A673 (cell line): ENCODE measurements around the gene TRIP10. TPM values are rescaled to one million over a fixed set of nuclear protein-coding genes. Genes with fewer than 3 reads are reported as not detected.

Experiments
- BruUV-seq: library from RNA; stranded (reverse); fragments of 400-500 nt; replicated peaks from 2 replicates; lab custom pipeline; 2021; lab: Mats Ljungman, UMichigan
- CTCF ChIA-PET: fragments of 300-600 bp; sonication (Branson Sonifier 250); formaldehyde crosslinking; loops from one replicate; lab custom pipeline; 2022; ENCODE audit warnings: antibody characterized with exemption; lab: Charles Lee
- POLR2A ChIA-PET: fragments of 300-600 bp; sonication (Branson Sonifier 250); formaldehyde crosslinking; loops from one replicate; lab custom pipeline; 2022; ENCODE audit warnings: antibody characterized with exemption; ENCODE audit not compliant: low non-redundant PET; lab: Charles Lee
- DNase-seq: peaks from one replicate; pipeline ENCODE4 v3.0.0-alpha.2; 2015; ENCODE audit warnings: low spot score
- H3K27ac ChIP-seq: fragments of 200-600 bp; sonication (generic); 2 replicates; pipeline ENCODE4 v1.5.1; 2016; ENCODE audit warnings: mixed run types, low read depth, mild to moderate bottlenecking, mixed read lengths, antibody characterized with exemption, low read length; ENCODE audit not compliant: poor library complexity, severe bottlenecking
- H3K27me3 ChIP-seq: fragments of 200-600 bp; sonication (generic); replicated peaks from 2 replicates; pipeline ENCODE4 v1.6.1; 2017; ENCODE audit warnings: mixed run types, low read depth, mild to moderate bottlenecking, mixed read lengths, antibody characterized with exemption, low read length; ENCODE audit not compliant: insufficient read depth, poor library complexity
- H3K36me3 ChIP-seq: fragments of 200-600 bp; sonication (generic); 2 replicates; pipeline ENCODE4 v1.6.1; 2016; ENCODE audit warnings: mixed run types, mild to moderate bottlenecking, mixed read lengths, antibody characterized with exemption, low read length; ENCODE audit not compliant: insufficient read depth, poor library complexity, severe bottlenecking
- H3K4me1 ChIP-seq: fragments of 200-600 bp; sonication (generic); 2 replicates; pipeline ENCODE4 v1.6.1; 2017; ENCODE audit warnings: mixed run types, mild to moderate bottlenecking, mixed read lengths, antibody characterized with exemption, low read length; ENCODE audit not compliant: insufficient read depth, poor library complexity, severe bottlenecking
- H3K4me3 ChIP-seq: fragments of 200-600 bp; sonication (generic); 2 replicates; pipeline ENCODE4 v1.5.1; 2016; ENCODE audit warnings: low read depth, mixed run types, mild to moderate bottlenecking, mixed read lengths, low read length; ENCODE audit not compliant: poor library complexity, severe bottlenecking
- H3K9me3 ChIP-seq: fragments of 200-600 bp; sonication (generic); 2 replicates; pipeline ENCODE4 v1.6.1; 2016; ENCODE audit warnings: mixed run types, low read depth, mild to moderate bottlenecking, mixed read lengths, antibody characterized with exemption, low read length; ENCODE audit not compliant: poor library complexity, severe bottlenecking
- CTCF ChIP-seq: fragments of 300-800, 200-600 bp; sonication (generic); conservative IDR thresholded peaks from 2 replicates; pipeline ENCODE4 v1.5.1; 2017; ENCODE audit warnings: low read depth, mild to moderate bottlenecking, antibody characterized with exemption, low read length, moderate library complexity, mixed read lengths
- EZH2 ChIP-seq: fragments of 200-600 bp; sonication (generic); IDR thresholded peaks from 2 replicates; pipeline ENCODE4 v1.6.1; 2017; ENCODE audit warnings: borderline replicate concordance, low read depth, mild to moderate bottlenecking, mixed read lengths, antibody characterized with exemption, low read length; ENCODE audit not compliant: poor library complexity, severe bottlenecking
- intact Hi-C: fragments of 100-400 bp; cut with micrococcal nuclease; formaldehyde crosslinking; loops from one replicate; pipeline ENCODE4 v1.10.0; 2022; ENCODE audit not compliant: unreplicated experiment
- total RNA-seq: library from RNA; stranded (reverse); gene quantifications from 2 replicates; pipeline ENCODE4 v1.2.3, GENCODE V29; 2021

TRIP10 gene
- total RNA-seq, 1 experiment from 2014 or later, result 70.2 TPM

- no peak for DNase-seq
- Histone ChIP-seq H3K27ac (no peak overlapping the region), H3K9me3 (no peaks in the 10 kb centered on the region), H3K4me1 (no peaks in the 10 kb centered on the region), H3K27me3 (peaks cover 4% of the 10 kb centered on the region), H3K36me3 (no peaks in the 10 kb centered on the region), H3K4me3 (no peak overlapping the region)
- intact Hi-C loops, result no loop called here
- no peak for TF ChIP-seq EZH2
- TF ChIP-seq CTCF, result no peak
- ChIA-PET CTCF (no interaction called here), POLR2A (no interaction called here)
- no TSS peak for BruUV-seq
Observed at GRCh38 chr19:6714749-6715555, 24.5 kb upstream of the TRIP10 start.

- no peak overlapping the region for H3K4me3 ChIP-seq
- ChIA-PET POLR2A (no interaction called here), CTCF (interaction anchor here (0.8 kb wide), 1 partner anchor 21 kb away, joined by 3 read pairs; no protein-coding TSS in a partner anchor)
- H3K4me1 ChIP-seq, result no peaks in the 10 kb centered on the region
- BruUV-seq, result no TSS peak
- intact Hi-C loops, result no loop called here
- TF ChIP-seq CTCF (no peak), EZH2 (no peak)
- DNase-seq, result no peak
- no peaks in the 10 kb centered on the region for H3K9me3 ChIP-seq
- no peak overlapping the region for H3K27ac ChIP-seq
- H3K36me3 ChIP-seq, result no peaks in the 10 kb centered on the region
- H3K27me3 ChIP-seq, result no peaks in the 10 kb centered on the region
Observed at GRCh38 chr19:6716610-6716970, 22.9 kb upstream of the TRIP10 start.

GRCh38 chr19:6717036-6717435, 22.4 kb upstream of the TRIP10 start:
- H3K27ac ChIP-seq, result no peak overlapping the region
- BruUV-seq, result no TSS peak
- no peak overlapping the region for H3K4me3 ChIP-seq
- H3K27me3 ChIP-seq, result no peaks in the 10 kb centered on the region
- intact Hi-C loops, result no loop called here
- H3K36me3 ChIP-seq, result no peaks in the 10 kb centered on the region
- H3K9me3 ChIP-seq, result no peaks in the 10 kb centered on the region
- POLR2A ChIA-PET, result no interaction called here
- CTCF ChIA-PET, result interaction anchor here (0.8 kb wide), 1 partner anchor 22 kb away, joined by 3 read pairs; no protein-coding TSS in a partner anchor
- no peaks in the 10 kb centered on the region for H3K4me1 ChIP-seq
- no peak for TF ChIP-seq EZH2
- peak; percentile 28; the same call in 1 of the 2 replicates for TF ChIP-seq CTCF
- no peak for DNase-seq
